K562 (cell line): ENCODE results near the gene HVCN1. TPM values are rescaled to one million over a fixed set of nuclear protein-coding genes. Genes with fewer than 3 reads are reported as not detected.

Source experiments
- ATAC-seq: fragments of 200-7000 bp; cut with Tn5 transposase; 3 replicates; pipeline ENCODE4 v1.9.1; 2020; ENCODE audit warnings: moderate library complexity
- BruUV-seq: library from RNA; stranded (reverse); fragments of 400-500 nt; replicated peaks from 2 replicates; lab custom pipeline; 2021; lab: Mats Ljungman, UMichigan
- CTCF ChIA-PET: fragments of 300-600 bp; formaldehyde crosslinking; extraction: SDS; loops from one replicate; lab custom pipeline; 2021; ENCODE audit warnings: low intra/inter-chr PET ratio; lab: Yijun Ruan, JAX
- POLR2A ChIA-PET: fragments of 300-600, 350-650 bp; sonication (Branson Sonifier 250); formaldehyde crosslinking; extraction: SDS; loops from one replicate; lab custom pipeline; 2021; ENCODE audit warnings: antibody characterized with exemption, inconsistent platforms; lab: Yijun Ruan, JAX
- DNase-seq, 4 experiments: peaks; one replicate each; pipeline versions ENCODE4 v3.0.0 to v3.0.0-alpha.2; 2011 to 2018; ENCODE audit warnings: low spot score in 3 of 4, mixed read lengths in 3 of 4; ENCODE audit errors: extremely low read depth in 1 of 4
- FAIRE-seq: peaks from 2 replicates; lab custom pipeline; 2011; peaks lifted over from hg19 to GRCh38; lab: Jason Lieb, UNC
- H2AFZ ChIP-seq: 2 replicates; pipeline ENCODE4 v1.6.0; 2011; ENCODE audit warnings: low read depth, low read length, control low read depth, inconsistent platforms
- H3K27ac ChIP-seq: fragments of 200-600 bp; 3 replicates; pipeline ENCODE4 v1.8.0; 2011; ENCODE audit warnings: low read depth, mild to moderate bottlenecking, control low read depth, inconsistent platforms, low read length, moderate library complexity, mixed read lengths; ENCODE audit errors: extremely low read depth
- H3K27me3 ChIP-seq, 2 experiments: fragments of 300-600 bp in 1 of 2; 2 replicates in 1 of 2; 3 replicates in 1 of 2; pipeline versions ENCODE4 v1.6.0 to v1.8.0; 2011; ENCODE audit warnings: inconsistent platforms in 2 of 2, low read length in 2 of 2, mild to moderate bottlenecking in 1 of 2, mixed read lengths in 1 of 2, moderate library complexity in 1 of 2; ENCODE audit not compliant: control insufficient read depth in 2 of 2, insufficient read depth in 2 of 2
- H3K36me3 ChIP-seq: fragments of 300-600 bp; 3 replicates; pipeline ENCODE4 v1.8.0; 2011; ENCODE audit warnings: mild to moderate bottlenecking, low read length, inconsistent platforms; ENCODE audit not compliant: control insufficient read depth, insufficient read depth
- H3K4me1 ChIP-seq, 2 experiments: fragments of 200-600 bp in 1 of 2; replicated peaks in 1 of 2; 2 replicates in 1 of 2; 3 replicates in 1 of 2; pipeline versions ENCODE4 v1.5.1 to v1.8.0; 2011; ENCODE audit warnings: inconsistent platforms in 2 of 2, low read length in 2 of 2, mild to moderate bottlenecking in 1 of 2, mixed read lengths in 1 of 2, moderate library complexity in 1 of 2; ENCODE audit not compliant: control insufficient read depth in 2 of 2, insufficient read depth in 2 of 2
- H3K4me2 ChIP-seq: 2 replicates; pipeline ENCODE4 v1.6.1; 2011; ENCODE audit warnings: low read length, control low read depth, inconsistent platforms, mixed read lengths; ENCODE audit not compliant: insufficient read depth
- H3K4me3 ChIP-seq: fragments of 200-600 bp; sonication (generic), shearing (Covaris generic); 2 replicates; pipeline ENCODE4 v1.5.1; 2016; ENCODE audit warnings: control low read depth, inconsistent platforms
- H3K79me2 ChIP-seq: fragments of 200-600 bp; 3 replicates; pipeline ENCODE4 v1.8.0; 2011; ENCODE audit warnings: low read length, inconsistent platforms; ENCODE audit not compliant: control insufficient read depth, insufficient read depth
- H3K9ac ChIP-seq, 2 experiments: 2 replicates each; pipeline versions ENCODE4 v1.6.0 to v1.6.1; 2011; ENCODE audit warnings: low read depth in 2 of 2, low read length in 2 of 2, control low read depth in 1 of 2, inconsistent platforms in 1 of 2, mild to moderate bottlenecking in 1 of 2, mixed read lengths in 1 of 2; ENCODE audit not compliant: insufficient read depth in 1 of 2
- H3K9me1 ChIP-seq: one replicate; pipeline ENCODE4 v1.6.0; 2011; ENCODE audit warnings: inconsistent platforms, mild to moderate bottlenecking, low read length, moderate library complexity; ENCODE audit not compliant: control insufficient read depth, insufficient read depth
- H3K9me3 ChIP-seq: replicated peaks from 2 replicates; pipeline ENCODE4 v1.5.1; 2011; ENCODE audit warnings: low read depth, low read length, inconsistent platforms; ENCODE audit not compliant: control insufficient read depth, insufficient read depth
- H4K20me1 ChIP-seq: replicated peaks from 2 replicates; pipeline ENCODE4 v1.6.1; 2011; ENCODE audit warnings: low read length, inconsistent platforms, mixed read lengths; ENCODE audit not compliant: control insufficient read depth, insufficient read depth
- CCAR2 ChIP-seq: fragments of 200-400 bp; formaldehyde crosslinking; IDR thresholded peaks from 2 replicates; pipeline ENCODE4 v1.6.1; 2017; ENCODE audit warnings: mild to moderate bottlenecking, low read depth, low read length
- DDX20 ChIP-seq: fragments of 450-650 bp; IDR thresholded peaks from 2 replicates; pipeline ENCODE4 v1.6.1; 2016; ENCODE audit warnings: missing genetic modification characterization, low read depth, mild to moderate bottlenecking, missing compliant biosample characterization, moderate library complexity
- ELF4 ChIP-seq: fragments of 450-650 bp; formaldehyde crosslinking; IDR thresholded peaks from 2 replicates; pipeline ENCODE4 v1.4.0; 2022; ENCODE audit warnings: missing genetic modification characterization
- ETV5 ChIP-seq: sonication (generic); formaldehyde crosslinking; IDR thresholded peaks from 2 replicates; pipeline ENCODE4 v1.4.0; 2020; ENCODE audit warnings: low read depth, mild to moderate bottlenecking, missing genetic modification reagents
- HIVEP1 ChIP-seq: fragments of 250-450 bp; sonication (Bioruptor Pico); IDR thresholded peaks from 2 replicates; pipeline ENCODE4 v1.4.0; 2020; ENCODE audit warnings: mild to moderate bottlenecking
- HLTF ChIP-seq: fragments of 450-650 bp; IDR thresholded peaks from 2 replicates; pipeline ENCODE4 v1.6.1; 2016
- JUNB ChIP-seq: fragments of 450-650 bp; formaldehyde crosslinking; conservative IDR thresholded peaks from 2 replicates; pipeline ENCODE4 v1.4.0; 2020; ENCODE audit warnings: mild to moderate bottlenecking
- NONO ChIP-seq, 2 experiments: fragments of 200-400 bp in 1 of 2; fragments of 450-650 bp in 1 of 2; formaldehyde crosslinking in 1 of 2; IDR thresholded peaks; 2 replicates each; pipeline ENCODE4 v1.6.1; 2017; ENCODE audit warnings: low read depth in 2 of 2, mild to moderate bottlenecking in 2 of 2, moderate library complexity in 2 of 2, low read length in 1 of 2
- OTX1 ChIP-seq: fragments of 450-650 bp; formaldehyde crosslinking; IDR thresholded peaks from 2 replicates; pipeline ENCODE4 v1.4.0; 2022; ENCODE audit warnings: mild to moderate bottlenecking
- PHF8 ChIP-seq: fragments of 200-600 bp; sonication (generic); IDR thresholded peaks from 2 replicates; pipeline ENCODE4 v1.6.1; 2012; ENCODE audit warnings: mixed run types, mild to moderate bottlenecking, inconsistent platforms, low read length, moderate library complexity, borderline replicate concordance
- POLR3G ChIP-seq: IDR thresholded peaks from 2 replicates; pipeline ENCODE4 v1.6.1; 2011; ENCODE audit not compliant: insufficient read length, insufficient replicate concordance; ENCODE audit errors: extremely low read depth
- STAG1 ChIP-seq: sonication (generic); formaldehyde crosslinking; IDR thresholded peaks from 2 replicates; pipeline ENCODE4 v1.5.0; 2020; ENCODE audit warnings: missing genetic modification reagents, borderline replicate concordance
- TAF15 ChIP-seq: fragments of 200-400 bp; formaldehyde crosslinking; IDR thresholded peaks from 2 replicates; pipeline ENCODE4 v1.6.1; 2017; ENCODE audit warnings: mild to moderate bottlenecking, low read depth, low read length, moderate library complexity
- ZNF175 ChIP-seq: fragments of 200-800 bp; sonication (Bioruptor generic); IDR thresholded peaks from 2 replicates; pipeline ENCODE4 v1.6.1; 2016; ENCODE audit warnings: low read depth, mild to moderate bottlenecking, missing genetic modification characterization, missing compliant biosample characterization
- ZNF3 ChIP-seq: fragments of 250-450 bp; sonication (Bioruptor Pico); IDR thresholded peaks from 2 replicates; pipeline ENCODE4 v1.5.0; 2021; ENCODE audit warnings: mild to moderate bottlenecking, moderate library complexity
- ZNF561 ChIP-seq: fragments of 450-650 bp; formaldehyde crosslinking; conservative IDR thresholded peaks from 2 replicates; pipeline ENCODE4 v1.4.0; 2020; ENCODE audit warnings: mild to moderate bottlenecking, moderate library complexity
- ZNF766 ChIP-seq: fragments of 200-800 bp; sonication (Bioruptor generic); conservative IDR thresholded peaks from 2 replicates; pipeline ENCODE4 v1.6.1; 2016; ENCODE audit warnings: missing genetic modification characterization, missing compliant biosample characterization
- ZZZ3 ChIP-seq: fragments of 450-650 bp; IDR thresholded peaks from 2 replicates; pipeline ENCODE4 v1.6.1; 2016; ENCODE audit warnings: antibody characterized with exemption, mild to moderate bottlenecking, moderate library complexity
- WGBS: fragments of 100-300 bp; shearing (Covaris generic); methylation state at CpG from one replicate; pipeline ENCODE4 v1.1.6; 2016; ENCODE audit warnings: low coverage, mixed read lengths; ENCODE audit not compliant: insufficient coverage; ENCODE audit errors: missing lambda C conversion rate; 5-methylcytosine and 5-hydroxymethylcytosine counted together
- in situ Hi-C: fragments of 300-500 bp; cut with MboI; formaldehyde crosslinking; loops from 4 replicates; pipeline ENCODE4 v1.15.0; 2018; ENCODE audit warnings: inconsistent platforms, mixed read lengths
- intact Hi-C: fragments of 100-400 bp; cut with micrococcal nuclease; formaldehyde crosslinking; loops from 2 replicates; pipeline ENCODE4 v1.14.2; 2022
- polyA plus RNA-seq, 8 experiments: library from polyadenylated mRNA; depleted of rRNA in 4 of 8; stranded (reverse) in 5 of 8; unstranded in 3 of 8; fragments of >200 nt; fragmentation: Nextera tagmentation in 2 of 8; fragmentation: Illumina TruSeq in 1 of 8; extraction: Ambion mirVana in 2 of 8; extraction: Trizol in 1 of 8; gene quantifications; 2 replicates each; pipeline versions ENCODE4 v1.2.1 to v1.2.3, GENCODE V29; 2011 to 2014; ENCODE audit warnings: inconsistent platforms in 1 of 8, missing spikeins in 1 of 8
- total RNA-seq, 7 experiments: library from RNA; depleted of rRNA in 6 of 7; stranded (reverse); fragments of >200 nt in 6 of 7; fragmentation: Illumina TruSeq in 2 of 7; extraction: Trizol in 2 of 7; gene quantifications; 2 replicates each; pipeline versions ENCODE4 v1.2.1 to v1.2.3, GENCODE V29; 2011 to 2021; ENCODE audit warnings: low replicate concordance in 1 of 7
- TF ChIP-seq, protein P1 (sequence below): sonication (generic); formaldehyde crosslinking; IDR thresholded peaks from 2 replicates; pipeline ENCODE4 v1.8.1; 2022; ENCODE audit warnings: missing genetic modification reagents
- TF ChIP-seq, protein P2 (sequence below): sonication (generic); formaldehyde crosslinking; IDR thresholded peaks from 2 replicates; pipeline ENCODE4 v1.8.1; 2023; ENCODE audit warnings: mild to moderate bottlenecking, missing genetic modification reagents

The HVCN1 gene
- total and polyA plus RNA-seq, 9 of the 15 experiments (the other 6 are each of a cell fraction or from before 2014, with no cell fraction given), result 0.21 to 1.4 (median 0.74) TPM

DNA sequence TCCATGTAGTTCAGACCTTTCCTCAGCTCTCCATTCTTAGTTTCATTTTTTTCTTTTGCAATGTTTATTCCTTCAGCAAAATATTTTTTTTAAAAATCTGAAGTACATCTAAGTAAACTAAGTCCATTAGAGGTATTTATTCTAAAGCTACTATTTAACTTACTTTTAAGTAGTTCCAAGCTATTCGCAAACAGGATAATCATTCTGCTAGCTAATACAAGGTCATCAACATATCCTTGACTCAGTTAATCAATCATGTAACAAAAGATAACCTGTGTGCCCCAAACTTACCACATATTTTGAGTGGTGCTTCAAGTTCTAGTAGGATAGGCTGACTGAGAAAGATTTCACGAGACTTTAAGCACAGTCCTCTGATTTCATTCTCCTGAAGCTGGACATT lies 42.6 kb upstream of the HVCN1 start:
- in situ Hi-C loops (no loop called here), intact Hi-C loops (no loop called here)
- Histone ChIP-seq H2AFZ (no peak overlapping the region), H3K79me2 (peaks cover 94% of the 10 kb centered on the region), H3K9me3 (no peaks in the 10 kb centered on the region), H3K36me3 (peaks cover 94% of the 10 kb centered on the region), H3K4me2 (no peak overlapping the region), H4K20me1 (peaks cover 17% of the 10 kb centered on the region), H3K4me1 (peaks cover under 1 to 2% of the 10 kb centered on the region in 2 experiments; a peak in 2 of 5 replicates), H3K4me3 (no peak overlapping the region), H3K9ac (no peak overlapping the region), H3K27ac (no peak overlapping the region), H3K27me3 (no peaks in the 10 kb centered on the region), H3K9me1 (no peaks in the 10 kb centered on the region)
- 97% methylated on average over 2 of the region's 2 CpGs for WGBS
- no peak for DNase-seq
- TF ChIP-seq TAF15, result no peak
- TF ChIP-seq HIVEP1, result no peak
- TF ChIP-seq HLTF, result no peak
- TF ChIP-seq JUNB (CRISPR knock-in tag), result no peak
- no peak for TF ChIP-seq ZNF3
- TF ChIP-seq, protein P1, sequence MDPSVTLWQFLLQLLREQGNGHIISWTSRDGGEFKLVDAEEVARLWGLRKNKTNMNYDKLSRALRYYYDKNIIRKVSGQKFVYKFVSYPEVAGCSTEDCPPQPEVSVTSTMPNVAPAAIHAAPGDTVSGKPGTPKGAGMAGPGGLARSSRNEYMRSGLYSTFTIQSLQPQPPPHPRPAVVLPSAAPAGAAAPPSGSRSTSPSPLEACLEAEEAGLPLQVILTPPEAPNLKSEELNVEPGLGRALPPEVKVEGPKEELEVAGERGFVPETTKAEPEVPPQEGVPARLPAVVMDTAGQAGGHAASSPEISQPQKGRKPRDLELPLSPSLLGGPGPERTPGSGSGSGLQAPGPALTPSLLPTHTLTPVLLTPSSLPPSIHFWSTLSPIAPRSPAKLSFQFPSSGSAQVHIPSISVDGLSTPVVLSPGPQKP (CRISPR knock-in tag), result no peak
- no peak for TF ChIP-seq STAG1
- TF ChIP-seq ELF4 (CRISPR knock-in tag), result no peak
- TF ChIP-seq ZNF175 (CRISPR knock-in tag), result no peak
- no peak for TF ChIP-seq NONO (IDR thresholded peaks at IDR 0.05; ENCODE audit: low read depth in 2 of 2, low read length in 1 of 2)
- no peak for TF ChIP-seq DDX20 (tag)
- TF ChIP-seq ZZZ3, result no peak
- TF ChIP-seq ZNF561 (CRISPR knock-in tag), result no peak
- TF ChIP-seq ZNF766 (CRISPR knock-in tag), result no peak
- TF ChIP-seq CCAR2, result no peak
- no peak for TF ChIP-seq OTX1 (CRISPR knock-in tag)
- no peak for TF ChIP-seq POLR3G
- TF ChIP-seq, protein P2, sequence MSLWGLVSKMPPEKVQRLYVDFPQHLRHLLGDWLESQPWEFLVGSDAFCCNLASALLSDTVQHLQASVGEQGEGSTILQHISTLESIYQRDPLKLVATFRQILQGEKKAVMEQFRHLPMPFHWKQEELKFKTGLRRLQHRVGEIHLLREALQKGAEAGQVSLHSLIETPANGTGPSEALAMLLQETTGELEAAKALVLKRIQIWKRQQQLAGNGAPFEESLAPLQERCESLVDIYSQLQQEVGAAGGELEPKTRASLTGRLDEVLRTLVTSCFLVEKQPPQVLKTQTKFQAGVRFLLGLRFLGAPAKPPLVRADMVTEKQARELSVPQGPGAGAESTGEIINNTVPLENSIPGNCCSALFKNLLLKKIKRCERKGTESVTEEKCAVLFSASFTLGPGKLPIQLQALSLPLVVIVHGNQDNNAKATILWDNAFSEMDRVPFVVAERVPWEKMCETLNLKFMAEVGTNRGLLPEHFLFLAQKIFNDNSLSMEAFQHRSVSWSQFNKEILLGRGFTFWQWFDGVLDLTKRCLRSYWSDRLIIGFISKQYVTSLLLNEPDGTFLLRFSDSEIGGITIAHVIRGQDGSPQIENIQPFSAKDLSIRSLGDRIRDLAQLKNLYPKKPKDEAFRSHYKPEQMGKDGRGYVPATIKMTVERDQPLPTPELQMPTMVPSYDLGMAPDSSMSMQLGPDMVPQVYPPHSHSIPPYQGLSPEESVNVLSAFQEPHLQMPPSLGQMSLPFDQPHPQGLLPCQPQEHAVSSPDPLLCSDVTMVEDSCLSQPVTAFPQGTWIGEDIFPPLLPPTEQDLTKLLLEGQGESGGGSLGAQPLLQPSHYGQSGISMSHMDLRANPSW (CRISPR knock-in tag), result no peak
- no peak for TF ChIP-seq ETV5 (CRISPR knock-in tag)
- no peak for TF ChIP-seq PHF8
- no TSS peak for BruUV-seq
- FAIRE-seq, result no peak
- POLR2A ChIA-PET, result interaction anchor here (0.9 to 2.0 kb wide), 5 partner anchors 8 to 373 kb away, joined by 3 to 11 read pairs (median 4); no protein-coding TSS in a partner anchor
- no peak for ATAC-seq
- CTCF ChIA-PET, result no interaction called here
